Caco-2 (cell line): ENCODE measurements around the gene UBXN10. TPM values are rescaled to one million over a fixed set of nuclear protein-coding genes. Genes with fewer than 3 reads are reported as not detected.

Experiments used
- Bru-seq: library from RNA; stranded (reverse); fragments of 400-500 nt; gene quantifications from one replicate; lab custom pipeline; 2021; lab: Mats Ljungman, UMichigan
- BruChase-seq, 2 experiments: library from RNA; stranded (reverse); fragments of 400-500 nt; gene quantifications; one replicate each; lab custom pipeline; 2021; lab: Mats Ljungman, UMichigan
- BruUV-seq: library from RNA; stranded (reverse); fragments of 400-500 nt; replicated peaks from 2 replicates; lab custom pipeline; 2021; lab: Mats Ljungman, UMichigan
- CTCF ChIA-PET: fragments of 300-600 bp; sonication (Branson Sonifier 250); formaldehyde crosslinking; loops from one replicate; lab custom pipeline; 2022; ENCODE audit warnings: antibody characterized with exemption; lab: Charles Lee
- POLR2A ChIA-PET: fragments of 300-600 bp; sonication (Branson Sonifier 250); formaldehyde crosslinking; loops from one replicate; lab custom pipeline; 2022; ENCODE audit warnings: antibody characterized with exemption; lab: Charles Lee
- DNase-seq, 2 experiments: peaks; one replicate each; pipeline versions ENCODE4 v3.0.0 to v3.0.0-alpha.2; 2020 to 2022
- H3K27me3 ChIP-seq: replicated peaks from 2 replicates; pipeline ENCODE4 v1.6.0; 2011; ENCODE audit warnings: low read length; ENCODE audit not compliant: control insufficient read depth, insufficient read depth
- H3K36me3 ChIP-seq: 2 replicates; pipeline ENCODE4 v1.5.1; 2011; ENCODE audit warnings: low read length; ENCODE audit not compliant: control insufficient read depth, insufficient read depth
- H3K4me1 ChIP-seq: fragments of 250-450 bp; sonication (Bioruptor Pico); 2 replicates; pipeline ENCODE4 v1.5.1; 2020; ENCODE audit warnings: mild to moderate bottlenecking
- H3K4me3 ChIP-seq: 2 replicates; pipeline ENCODE4 v1.5.1; 2011; ENCODE audit warnings: low read depth, mild to moderate bottlenecking, control low read depth, low read length
- H3K9me3 ChIP-seq: fragments of 250-450 bp; sonication (Bioruptor Pico); 2 replicates; pipeline ENCODE4 v1.5.1; 2020; ENCODE audit warnings: mild to moderate bottlenecking, moderate library complexity
- H3K27ac Mint-ChIP-seq: one replicate; pipeline ENCODE4 v1.8.0; 2022; ENCODE audit warnings: mixed read lengths; ENCODE audit not compliant: unreplicated experiment
- H3K27me3 Mint-ChIP-seq: one replicate; pipeline ENCODE4 v1.8.0; 2022; ENCODE audit warnings: mixed read lengths; ENCODE audit not compliant: insufficient read depth, unreplicated experiment
- H3K36me3 Mint-ChIP-seq: one replicate; pipeline ENCODE4 v1.8.0; 2022; ENCODE audit warnings: mild to moderate bottlenecking, mixed read lengths; ENCODE audit not compliant: insufficient read depth, unreplicated experiment
- H3K4me1 Mint-ChIP-seq: one replicate; pipeline ENCODE4 v1.8.0; 2022; ENCODE audit warnings: low read depth, mixed read lengths; ENCODE audit not compliant: unreplicated experiment
- H3K4me3 Mint-ChIP-seq: one replicate; pipeline ENCODE4 v1.8.0; 2022; ENCODE audit warnings: mild to moderate bottlenecking, moderate library complexity, mixed read lengths; ENCODE audit not compliant: unreplicated experiment
- H3K9me3 Mint-ChIP-seq: one replicate; pipeline ENCODE4 v1.8.0; 2022; ENCODE audit warnings: mixed read lengths; ENCODE audit not compliant: unreplicated experiment
- intact Hi-C: fragments of 100-400 bp; cut with micrococcal nuclease; formaldehyde crosslinking; loops from one replicate; pipeline ENCODE4 v1.10.0; 2022; ENCODE audit not compliant: unreplicated experiment
- long read RNA-seq: library from polyadenylated mRNA; stranded (forward); transcript quantifications from one replicate; pipeline ENCODE4 v2.0.0, GENCODE V29; 2022
- total RNA-seq: library from RNA; stranded (reverse); gene quantifications from 2 replicates; pipeline ENCODE4 v1.2.3, GENCODE V29; 2022
- TF ChIP-seq, protein P1 (sequence below), 2 experiments: fragments of 200-600 bp in 1 of 2; IDR thresholded peaks; 1 replicate in 1 of 2; 2 replicates in 1 of 2; pipeline versions ENCODE4 v1.5.1 to v1.8.0; 2011 to 2022; ENCODE audit warnings: antibody characterized with exemption in 1 of 2, control low read depth in 1 of 2, inconsistent platforms in 1 of 2, low read depth in 1 of 2, low read length in 1 of 2, mild to moderate bottlenecking in 1 of 2, moderate library complexity in 1 of 2; ENCODE audit not compliant: insufficient read depth in 1 of 2, severe bottlenecking in 1 of 2, unreplicated experiment in 1 of 2

Gene UBXN10, protein sequence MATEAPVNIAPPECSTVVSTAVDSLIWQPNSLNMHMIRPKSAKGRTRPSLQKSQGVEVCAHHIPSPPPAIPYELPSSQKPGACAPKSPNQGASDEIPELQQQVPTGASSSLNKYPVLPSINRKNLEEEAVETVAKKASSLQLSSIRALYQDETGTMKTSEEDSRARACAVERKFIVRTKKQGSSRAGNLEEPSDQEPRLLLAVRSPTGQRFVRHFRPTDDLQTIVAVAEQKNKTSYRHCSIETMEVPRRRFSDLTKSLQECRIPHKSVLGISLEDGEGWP
- total RNA-seq (0.05 and 0.07 TPM in 2 replicates), Bru-seq, nascent RNA (percentile 11 among the genes with signal in this experiment), BruChase-seq, experiment 1, labeled RNA remaining after a 2-hour chase (percentile 12 among the genes with signal in this experiment), BruChase-seq, experiment 2, labeled RNA remaining after a 6-hour chase (percentile 15 among the genes with signal in this experiment)
- long read RNA-seq, result 0 reads

DNA sequence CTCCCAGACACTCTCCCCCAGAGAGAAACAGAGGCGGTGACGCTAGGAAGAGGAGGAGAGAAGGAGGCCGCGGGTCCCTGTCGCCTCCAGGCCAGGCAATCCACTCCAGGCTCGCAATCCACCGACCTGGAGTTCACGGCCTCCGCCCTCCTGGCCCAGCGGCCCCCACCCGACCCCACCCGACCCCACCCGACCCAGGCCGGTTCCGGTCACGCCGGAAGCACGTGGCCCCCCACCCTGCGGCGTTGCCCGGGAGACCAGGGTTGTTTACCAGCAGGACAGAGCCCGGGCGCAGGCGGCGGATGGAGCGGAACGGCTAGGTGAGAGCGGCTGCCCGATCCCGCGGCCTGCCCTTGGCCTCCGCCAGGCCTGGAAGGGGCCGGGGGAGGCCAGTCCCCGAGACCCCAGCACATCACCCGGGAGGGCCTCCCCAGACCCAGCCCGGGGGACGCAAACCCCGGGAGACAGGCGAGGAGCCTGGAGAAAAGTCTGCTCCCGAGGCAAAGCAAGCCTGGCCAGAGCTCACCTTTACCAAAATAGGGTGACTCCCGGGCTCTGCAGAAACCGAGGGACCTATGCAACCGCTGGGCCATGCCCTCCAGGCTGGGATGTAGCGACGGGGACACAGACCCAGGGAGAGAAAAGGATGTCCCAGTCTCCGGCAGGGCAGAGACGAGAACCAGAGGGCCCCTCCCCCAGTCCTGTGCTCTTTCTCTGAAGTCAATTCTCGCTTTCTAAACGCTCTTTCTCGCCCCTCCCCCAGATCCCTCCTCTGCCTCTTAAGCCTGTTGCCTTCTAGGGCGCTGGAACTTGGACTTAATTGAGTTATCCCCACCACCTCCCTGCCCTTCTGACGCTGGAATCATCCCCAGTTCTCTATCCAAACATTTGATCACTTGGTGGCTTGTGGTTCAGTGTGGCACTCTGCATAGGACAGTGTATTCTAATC lies at the start of gene UBXN10, which contains the start of gene PLA2G2C:
UBXN10 (plus strand) TSS at position 263 of the 949 bp plus-strand sequence. CDS start 4,466 bp downstream, outside the sequence.
PLA2G2C (minus strand) TSS at position 685 of the 949 bp plus-strand sequence. CDS start 9,155 bp downstream, outside the sequence.
- no peak within 1 kb of the TSS for H3K27ac Mint-ChIP-seq
- POLR2A ChIA-PET, result no interaction called here
- peak; percentile 25 to 38 for DNase-seq

GRCh38 chr1:20136249-20136648 lies 49.6 kb upstream of the UBXN10 start:
- Mint-ChIP-seq H3K27ac (no peak overlapping the region), H3K9me3 (peaks cover 7% of the 10 kb centered on the region), H3K4me3 (no peak overlapping the region), H3K27me3 (peaks cover 2% of the 10 kb centered on the region), H3K36me3 (no peaks in the 10 kb centered on the region), H3K4me1 (no peaks in the 10 kb centered on the region)
- H3K9me3 ChIP-seq, result no peaks in the 10 kb centered on the region
- BruUV-seq, result no TSS peak
- TF ChIP-seq, protein P1, sequence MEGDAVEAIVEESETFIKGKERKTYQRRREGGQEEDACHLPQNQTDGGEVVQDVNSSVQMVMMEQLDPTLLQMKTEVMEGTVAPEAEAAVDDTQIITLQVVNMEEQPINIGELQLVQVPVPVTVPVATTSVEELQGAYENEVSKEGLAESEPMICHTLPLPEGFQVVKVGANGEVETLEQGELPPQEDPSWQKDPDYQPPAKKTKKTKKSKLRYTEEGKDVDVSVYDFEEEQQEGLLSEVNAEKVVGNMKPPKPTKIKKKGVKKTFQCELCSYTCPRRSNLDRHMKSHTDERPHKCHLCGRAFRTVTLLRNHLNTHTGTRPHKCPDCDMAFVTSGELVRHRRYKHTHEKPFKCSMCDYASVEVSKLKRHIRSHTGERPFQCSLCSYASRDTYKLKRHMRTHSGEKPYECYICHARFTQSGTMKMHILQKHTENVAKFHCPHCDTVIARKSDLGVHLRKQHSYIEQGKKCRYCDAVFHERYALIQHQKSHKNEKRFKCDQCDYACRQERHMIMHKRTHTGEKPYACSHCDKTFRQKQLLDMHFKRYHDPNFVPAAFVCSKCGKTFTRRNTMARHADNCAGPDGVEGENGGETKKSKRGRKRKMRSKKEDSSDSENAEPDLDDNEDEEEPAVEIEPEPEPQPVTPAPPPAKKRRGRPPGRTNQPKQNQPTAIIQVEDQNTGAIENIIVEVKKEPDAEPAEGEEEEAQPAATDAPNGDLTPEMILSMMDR (IDR thresholded peaks at IDR 0.05; ENCODE audit: insufficient read depth in 1 of 2, low read depth in 1 of 2, low read length in 1 of 2, severe bottlenecking in 1 of 2, unreplicated experiment in 1 of 2), result no peak
- no peak overlapping the region for H3K4me3 ChIP-seq
- POLR2A ChIA-PET, result no interaction called here
- no peaks in the 10 kb centered on the region for H3K36me3 ChIP-seq
- H3K27me3 ChIP-seq, result no peaks in the 10 kb centered on the region
- DNase-seq, result no peak
- no peaks in the 10 kb centered on the region for H3K4me1 ChIP-seq
- intact Hi-C loops, result no loop called here
- CTCF ChIA-PET, result no interaction called here

More for the DNA sequence above, at the start of gene UBXN10, which contains the start of gene PLA2G2C:
- intact Hi-C loops, result no loop called here
- Histone ChIP-seq H3K27me3 (no peaks in the 10 kb centered on the region), H3K4me1 (no peaks in the 10 kb centered on the region), H3K36me3 (no peaks in the 10 kb centered on the region), H3K9me3 (no peaks in the 10 kb centered on the region), H3K4me3 (peak within 1 kb of the TSS; percentile 30)
- CTCF ChIA-PET, result no interaction called here
- Mint-ChIP-seq H3K4me3 (peak within 1 kb of the TSS; percentile 63), H3K36me3 (no peaks in the 10 kb centered on the region), H3K4me1 (no peaks in the 10 kb centered on the region), H3K27me3 (peaks cover 9% of the 10 kb centered on the region), H3K9me3 (no peaks in the 10 kb centered on the region)
- TF ChIP-seq, protein P1 (IDR thresholded peaks at IDR 0.05; ENCODE audit: insufficient read depth in 1 of 2, low read depth in 1 of 2, low read length in 1 of 2, severe bottlenecking in 1 of 2, unreplicated experiment in 1 of 2), result no peak
- BruUV-seq, result no TSS peak

DNA sequence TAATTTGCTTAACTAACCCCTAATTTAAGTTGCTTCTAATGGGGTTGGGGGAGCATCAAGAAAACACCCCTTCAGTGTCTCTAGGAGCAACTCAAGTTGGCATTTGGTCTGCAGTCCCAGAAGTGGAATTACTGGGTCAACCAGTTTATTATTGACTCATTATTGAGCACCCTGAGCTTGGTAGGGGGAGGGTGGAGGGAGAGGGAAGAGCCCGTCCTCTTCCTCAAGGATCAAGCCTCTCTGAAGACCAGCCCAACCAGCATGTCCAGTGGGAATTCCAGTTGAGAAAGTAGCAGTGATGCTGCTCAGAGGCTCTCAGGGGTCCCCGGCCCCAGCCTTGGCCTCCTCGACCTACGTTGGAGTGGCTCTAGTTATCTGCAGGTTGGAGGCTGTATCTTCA lies 48.8 kb upstream of the UBXN10 start:
- H3K36me3 Mint-ChIP-seq, result no peaks in the 10 kb centered on the region
- no peak overlapping the region for H3K27ac Mint-ChIP-seq
- ChIA-PET CTCF (no interaction called here), POLR2A (no interaction called here)
- Histone ChIP-seq H3K36me3 (no peaks in the 10 kb centered on the region), H3K4me1 (no peaks in the 10 kb centered on the region), H3K9me3 (no peaks in the 10 kb centered on the region), H3K27me3 (no peaks in the 10 kb centered on the region), H3K4me3 (no peak overlapping the region)
- H3K9me3 Mint-ChIP-seq, result no peaks in the 10 kb centered on the region
- H3K4me1 Mint-ChIP-seq, result no peaks in the 10 kb centered on the region
- no peak overlapping the region for H3K4me3 Mint-ChIP-seq
- intact Hi-C loops, result no loop called here
- TF ChIP-seq, protein P1 (IDR thresholded peaks at IDR 0.05; ENCODE audit: insufficient read depth in 1 of 2, low read depth in 1 of 2, low read length in 1 of 2, severe bottlenecking in 1 of 2, unreplicated experiment in 1 of 2), result no peak
- BruUV-seq, result no TSS peak
- H3K27me3 Mint-ChIP-seq, result no peaks in the 10 kb centered on the region
- DNase-seq, result no peak
